ENCODE measurements around the gene NPB. TPM values are rescaled to one million over a fixed set of nuclear protein-coding genes. Genes with fewer than 3 reads are reported as not detected.

Gene NPB
- polyA plus RNA-seq, 1 donor from 2014 or later, result 1.3 TPM

- Histone ChIP-seq H3K27me3 (ENCODE audit: insufficient read depth, low read depth, low read length) (peaks cover 19% of the 10 kb centered on the region), H4K20me1 (ENCODE audit: insufficient read depth) (no peaks in the 10 kb centered on the region), H3K9ac (ENCODE audit: low read length) (no peak overlapping the region), H3K9me2 (ENCODE audit: insufficient read depth, low read length) (no peaks in the 10 kb centered on the region), H3K79me2 (replicated peaks; ENCODE audit: insufficient read depth, low read length) (no peaks in the 10 kb centered on the region), H3K4me3 (ENCODE audit: low read length) (no peak overlapping the region), H3F3A (ENCODE audit: insufficient read depth, low read length, poor library complexity, severe bottlenecking) (no peaks in the 10 kb centered on the region), H3K36me3 (ENCODE audit: insufficient read depth, low read length) (no peaks in the 10 kb centered on the region), H3K9me3 (ENCODE audit: low read length) (no peaks in the 10 kb centered on the region), H3K27ac (ENCODE audit: low read length) (no peak overlapping the region), H2AFZ (ENCODE audit: low read depth, low read length) (no peak overlapping the region), H3K4me2 (ENCODE audit: low read length) (no peak overlapping the region)
- TF ChIP-seq EP300 (conservative IDR thresholded peaks at IDR 0.05; ENCODE audit: poor library complexity, severe bottlenecking) (no peak), TAF1 (IDR thresholded peaks at IDR 0.05; ENCODE audit: low read depth) (no peak)
Observed at GRCh38 chr17:81898885-81899284, 3.2 kb upstream of the NPB start.

- Histone ChIP-seq H3K27ac (ENCODE audit: low read length) (no peak overlapping the region), H4K20me1 (ENCODE audit: insufficient read depth) (no peaks in the 10 kb centered on the region), H3F3A (ENCODE audit: insufficient read depth, low read length, poor library complexity, severe bottlenecking) (no peaks in the 10 kb centered on the region), H3K9me2 (ENCODE audit: insufficient read depth, low read length) (no peaks in the 10 kb centered on the region), H3K4me2 (ENCODE audit: low read length) (no peak overlapping the region), H3K36me3 (ENCODE audit: insufficient read depth, low read length) (no peaks in the 10 kb centered on the region), H3K79me2 (replicated peaks; ENCODE audit: insufficient read depth, low read length) (no peaks in the 10 kb centered on the region), H2AFZ (ENCODE audit: low read depth, low read length) (no peak overlapping the region), H3K9ac (ENCODE audit: low read length) (no peak overlapping the region), H3K27me3 (ENCODE audit: insufficient read depth, low read depth, low read length) (peaks cover 19% of the 10 kb centered on the region), H3K9me3 (ENCODE audit: low read length) (no peaks in the 10 kb centered on the region), H3K4me3 (ENCODE audit: low read length) (no peak overlapping the region)
- no peak for TF ChIP-seq TAF1 (IDR thresholded peaks at IDR 0.05; ENCODE audit: low read depth)
- TF ChIP-seq MXI1 (conservative IDR thresholded peaks at IDR 0.05; ENCODE audit: poor library complexity, severe bottlenecking), result no peak
- TF ChIP-seq POLR2AphosphoS5 (IDR thresholded peaks at IDR 0.05), result no peak
- TF ChIP-seq RAD21 (conservative IDR thresholded peaks at IDR 0.05), result no peak
- no peak for TF ChIP-seq CTCF (IDR thresholded peaks at IDR 0.05; ENCODE audit: poor library complexity, severe bottlenecking)
- no peak for TF ChIP-seq REST (IDR thresholded peaks at IDR 0.05; ENCODE audit: borderline replicate concordance)
- TF ChIP-seq EP300 (conservative IDR thresholded peaks at IDR 0.05; ENCODE audit: poor library complexity, severe bottlenecking), result no peak
- no peak for TF ChIP-seq SMC3 (conservative IDR thresholded peaks at IDR 0.05; ENCODE audit: poor library complexity)
- no peak for TF ChIP-seq EZH2 (IDR thresholded peaks at IDR 0.05; ENCODE audit: borderline replicate concordance, insufficient read depth, low read length, poor library complexity, severe bottlenecking)
Observed at GRCh38 chr17:81899514-81900166, 2.4 kb upstream of the NPB start.
